ENCODE measurements around the gene KCNB1. TPM values are rescaled to one million over a fixed set of nuclear protein-coding genes. Genes with fewer than 3 reads are reported as not detected.

KCNB1 gene
- total RNA-seq, 4 donors from 2014 or later = 1.9 to 5.6 (median 2.3) TPM

- intact Hi-C loops (cut with DNase I; ENCODE audit: low total_unique reads) = loop anchor here (10.0 kb wide), 1 partner anchor 50 kb away; no protein-coding TSS in a partner anchor
- in situ Hi-C loops (cut with MboI; ENCODE audit: low pct_ligation_motif_present in 1 of 4, low pct_unique_long_range_greater_than_20kb in 1 of 4, low sequenced_read_pairs in 3 of 4) = no loop called here
- DNase-seq = peak; percentile 43
- Histone ChIP-seq H3K4me1 (peaks cover 2 to 15% (median 12%) of the 10 kb centered on the region in 4 donors), H3K27ac (peak overlapping the region; percentile 70 to 86 (median 77)), H3K36me3 (no peaks in the 10 kb centered on the region), H3K27me3 (no peaks in the 10 kb centered on the region), H3K4me3 (no peak overlapping the region), H3K9me3 (no peaks in the 10 kb centered on the region)
- peak; percentile 65 for TF ChIP-seq EP300 (IDR thresholded peaks at IDR 0.05; ENCODE audit: low read depth)
- TF ChIP-seq POLR2A (IDR thresholded peaks at IDR 0.05) = no peak
- no peak for TF ChIP-seq CTCF (IDR thresholded peaks at IDR 0.05)
- TF ChIP-seq POLR2AphosphoS5 (IDR thresholded peaks at IDR 0.05) = peak; percentile 64 to 79 (median 71)
- 54% methylated on average over 14 of the region's 14 CpGs; no CpG with 5 or more reads in 1 of the 2 donors for WGBS, 2 donors (ENCODE audit: low coverage in 1 of 2)
Observed at GRCh38 chr20:49395183-49395582, 87.3 kb downstream of the KCNB1 start.

GRCh38 chr20:49394757-49395156, 87.7 kb downstream of the KCNB1 start:
- 77% methylated on average over 8 of the region's 8 CpGs; no CpG with 5 or more reads in 1 of the 2 donors for WGBS, 2 donors (ENCODE audit: low coverage in 1 of 2)
- Histone ChIP-seq H3K36me3 (no peaks in the 10 kb centered on the region), H3K9me3 (no peaks in the 10 kb centered on the region), H3K4me3 (no peak overlapping the region), H3K27me3 (no peaks in the 10 kb centered on the region), H3K4me1 (peaks cover 0 to 14% (median 11%) of the 10 kb centered on the region in 4 donors), H3K27ac (peak overlapping the region; percentile 33 to 86 (median 77))
- no peak for DNase-seq
- in situ Hi-C loops (cut with MboI; ENCODE audit: low pct_ligation_motif_present in 1 of 4, low pct_unique_long_range_greater_than_20kb in 1 of 4, low sequenced_read_pairs in 3 of 4) (no loop called here), intact Hi-C loops (cut with DNase I; ENCODE audit: low total_unique reads) (loop anchor here (10.0 kb wide), 1 partner anchor 50 kb away; no protein-coding TSS in a partner anchor)
- TF ChIP-seq POLR2A (IDR thresholded peaks at IDR 0.05) = no peak
- no peak for TF ChIP-seq EP300 (IDR thresholded peaks at IDR 0.05; ENCODE audit: low read depth)
- TF ChIP-seq CTCF (IDR thresholded peaks at IDR 0.05) = no peak
- no peak for TF ChIP-seq POLR2AphosphoS5 (IDR thresholded peaks at IDR 0.05)

GRCh38 chr20:49394264-49394663, 88.2 kb downstream of the KCNB1 start:
- in situ Hi-C loops (cut with MboI; ENCODE audit: low pct_ligation_motif_present in 1 of 4, low pct_unique_long_range_greater_than_20kb in 1 of 4, low sequenced_read_pairs in 3 of 4) (no loop called here), intact Hi-C loops (cut with DNase I; ENCODE audit: low total_unique reads) (loop anchor here (10.0 kb wide), 1 partner anchor 51 kb away; no protein-coding TSS in a partner anchor)
- H3K9me3 ChIP-seq = no peaks in the 10 kb centered on the region
- no peaks in the 10 kb centered on the region for H3K27me3 ChIP-seq
- H3K27ac ChIP-seq = peak overlapping the region; percentile 33 to 86 (median 77)
- 43 to 62% methylated on average over 3 to 4 of the region's 4 CpGs for WGBS, 2 donors (ENCODE audit: low coverage in 1 of 2)
- TF ChIP-seq CTCF (IDR thresholded peaks at IDR 0.05) (no peak), POLR2AphosphoS5 (IDR thresholded peaks at IDR 0.05) (peak in 2 of 3 donors; percentile 29 to 33)
- H3K36me3 ChIP-seq = no peaks in the 10 kb centered on the region
- peaks cover 0 to 14% (median 9%) of the 10 kb centered on the region in 4 donors for H3K4me1 ChIP-seq
- DNase-seq = no peak
- H3K4me3 ChIP-seq = no peak overlapping the region

GRCh38 chr20:49393803-49394202, 88.7 kb downstream of the KCNB1 start:
- no peaks in the 10 kb centered on the region for H3K36me3 ChIP-seq
- intact Hi-C loops (cut with DNase I; ENCODE audit: low total_unique reads) = loop anchor here (10.0 kb wide), 1 partner anchor 51 kb away; no protein-coding TSS in a partner anchor
- H3K9me3 ChIP-seq = no peaks in the 10 kb centered on the region
- TF ChIP-seq POLR2A (IDR thresholded peaks at IDR 0.05) (no peak), POLR2AphosphoS5 (IDR thresholded peaks at IDR 0.05) (no peak), CTCF (IDR thresholded peaks at IDR 0.05) (no peak), EP300 (IDR thresholded peaks at IDR 0.05; ENCODE audit: low read depth) (no peak)
- H3K27ac ChIP-seq = peak overlapping the region in 3 of 4 donors; percentile 70 to 86 (median 84)
- peaks cover under 1 to 17% (median 8%) of the 10 kb centered on the region in 4 donors for H3K4me1 ChIP-seq
- H3K27me3 ChIP-seq = no peaks in the 10 kb centered on the region
- WGBS, 2 donors (ENCODE audit: low coverage in 1 of 2) = 67 to 80% methylated on average over 1 of the region's 1 CpG
- in situ Hi-C loops (cut with MboI; ENCODE audit: low pct_ligation_motif_present in 1 of 4, low pct_unique_long_range_greater_than_20kb in 1 of 4, low sequenced_read_pairs in 3 of 4) = no loop called here
- no peak for DNase-seq
- no peak overlapping the region for H3K4me3 ChIP-seq

Data from transverse colon (tissue), 4 donors.